GM21447 (cell line): ENCODE results near the gene AMY1C.
"Not testable (repeated sequence)": the region's sequence is repeated elsewhere in the genome, so short reads cannot be mapped to it uniquely, and the experiment has no call there.

Experiments used
- ATAC-seq: cut with Tn5 transposase; IDR thresholded peaks from one replicate; pipeline ENCODE4 v1.9.1; 2021; ENCODE audit not compliant: unreplicated experiment

AMY1C gene

DNA sequence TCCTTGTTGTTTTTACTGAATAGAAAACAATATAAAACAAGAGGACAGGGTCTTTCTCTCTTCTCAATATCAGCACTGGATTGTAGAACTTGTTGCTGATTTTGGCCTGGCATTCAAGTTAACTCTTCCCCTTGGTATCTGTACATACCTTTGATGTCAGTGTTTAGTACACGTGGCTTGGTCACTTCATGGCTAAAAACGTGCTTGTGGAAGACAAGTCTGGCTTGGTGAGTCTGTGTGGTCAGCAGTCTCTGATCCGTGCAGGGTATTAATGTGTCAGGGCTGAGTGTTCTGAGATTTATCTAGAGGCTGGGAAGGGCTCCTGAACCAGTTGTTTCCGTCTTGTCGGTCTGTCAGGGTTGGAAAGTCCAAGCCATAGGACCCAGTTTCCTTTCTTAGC, at the start of gene AMY1C:
Gene AMY1C, plus strand, starts transcription at position 301 of the 400 bp plus-strand sequence. CDS start 572 bp downstream, outside the sequence.
- ATAC-seq = not testable (repeated sequence)

DNA sequence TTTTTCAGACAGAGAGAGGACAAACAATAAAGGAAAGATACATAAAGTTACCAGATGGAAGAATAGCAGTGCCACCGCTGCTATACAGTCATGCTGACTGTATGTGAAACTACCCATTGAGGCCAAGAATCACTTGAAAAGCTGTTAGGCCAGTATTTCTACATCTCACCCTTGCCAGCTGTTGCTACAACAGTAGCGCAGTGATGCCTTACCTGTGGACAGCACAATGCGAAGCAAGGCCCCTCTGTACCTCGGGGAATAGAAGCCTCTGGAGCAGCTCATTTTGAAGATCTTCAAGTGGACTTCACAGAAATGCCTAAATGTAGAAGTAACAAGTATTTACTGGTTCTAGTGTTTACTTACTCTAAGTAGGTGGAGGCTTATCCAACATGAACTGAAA, 49.0 kb upstream of the AMY1C start:
- ATAC-seq = not testable (repeated sequence)

DNA sequence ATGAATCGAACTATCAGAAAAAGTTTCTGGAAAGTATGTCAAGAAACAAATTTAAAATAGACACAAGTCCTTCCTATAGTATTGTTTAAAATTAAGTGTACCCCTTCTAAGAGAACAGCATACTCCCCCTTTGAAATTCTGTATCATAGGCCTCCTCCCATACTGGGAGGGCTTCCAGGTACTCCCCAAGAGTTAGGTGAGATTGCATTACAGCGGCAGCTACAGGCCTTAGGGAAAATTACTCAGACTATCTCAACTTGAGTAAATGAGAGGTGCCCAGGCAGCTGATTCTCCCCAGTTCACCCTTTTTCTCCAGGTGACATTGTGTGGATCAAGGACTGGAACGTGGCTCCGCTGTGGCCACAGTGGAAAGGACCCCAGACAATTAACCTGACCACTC, 48.4 kb upstream of the AMY1C start:
- not testable (repeated sequence) for ATAC-seq

DNA sequence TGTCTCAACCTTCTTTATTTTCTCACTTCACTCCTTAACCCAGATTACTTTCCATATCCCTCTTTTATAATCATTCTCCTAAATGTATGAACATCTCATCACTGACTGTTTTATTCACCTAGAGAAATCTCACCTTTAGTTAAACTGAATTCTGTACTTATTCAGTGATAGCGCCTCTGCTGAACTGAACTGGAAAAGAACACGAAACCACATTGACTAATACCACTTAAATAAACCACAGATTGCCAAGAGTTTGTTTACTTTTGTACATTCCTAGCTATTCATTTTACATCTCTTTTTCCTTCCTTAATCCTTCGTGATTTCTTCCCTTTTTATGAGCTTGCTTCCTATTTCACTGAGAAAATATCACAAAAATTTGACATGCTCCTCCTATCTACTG, 42.0 kb upstream of the AMY1C start:
- ATAC-seq = not testable (repeated sequence)

DNA sequence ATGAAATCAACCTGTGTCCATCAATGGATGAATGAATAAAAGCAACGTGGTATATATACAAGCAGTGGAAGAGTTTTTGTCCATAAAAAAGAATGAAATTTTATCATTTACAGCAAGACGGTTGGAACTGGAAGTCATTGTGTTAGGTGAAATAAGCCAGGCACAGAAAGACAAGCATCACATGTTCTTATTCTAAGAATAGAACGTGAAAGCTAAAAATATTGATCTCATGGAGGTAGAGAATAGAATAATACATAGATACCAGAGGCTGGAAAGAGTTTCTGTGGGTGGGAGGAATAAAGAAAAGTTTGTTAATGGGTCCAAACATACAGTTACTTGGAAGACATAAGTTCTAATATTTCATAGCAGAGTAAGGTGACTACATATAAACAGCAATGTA, 39.3 kb upstream of the AMY1C start:
- ATAC-seq = not testable (repeated sequence)

DNA sequence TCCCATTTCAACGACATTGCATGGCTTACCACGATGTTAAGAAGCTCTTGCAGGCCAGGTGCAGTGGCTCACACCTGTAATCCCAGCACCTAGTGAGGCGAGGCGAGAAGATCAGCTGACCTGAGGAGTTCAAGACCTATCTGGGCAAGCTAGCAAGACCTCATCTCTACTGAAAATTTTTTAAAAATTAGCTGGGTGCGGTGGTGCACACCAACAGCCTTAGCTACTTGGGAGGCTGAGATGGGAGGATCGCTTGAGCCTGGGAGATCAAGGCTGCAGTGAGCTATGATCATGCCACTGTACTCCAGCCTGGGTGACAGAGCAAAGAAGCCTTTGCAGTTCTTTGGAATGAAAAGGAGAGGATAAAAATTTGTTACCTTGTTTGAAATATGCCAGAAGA, 32.3 kb upstream of the AMY1C start:
- not testable (repeated sequence) for ATAC-seq

DNA sequence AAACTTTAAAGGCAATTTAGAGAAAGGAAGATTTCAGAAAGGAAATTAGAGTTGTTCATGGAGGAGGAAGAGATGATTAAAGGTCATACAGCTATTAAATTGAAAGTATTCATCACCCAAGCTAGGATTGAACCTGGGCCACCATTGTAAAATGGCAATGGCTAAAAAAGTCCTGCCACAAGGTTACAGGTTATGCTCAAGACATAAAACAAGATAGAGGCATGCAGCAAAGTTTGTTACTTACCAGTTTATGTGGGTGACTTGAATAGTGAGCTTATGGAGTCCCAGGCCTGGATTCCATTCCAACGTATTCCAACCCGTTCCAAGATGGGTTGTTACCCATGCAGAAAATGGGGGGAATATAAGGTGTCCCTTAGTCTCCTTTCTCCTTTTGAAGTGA, 28.2 kb upstream of the AMY1C start:
- not testable (repeated sequence) for ATAC-seq

DNA sequence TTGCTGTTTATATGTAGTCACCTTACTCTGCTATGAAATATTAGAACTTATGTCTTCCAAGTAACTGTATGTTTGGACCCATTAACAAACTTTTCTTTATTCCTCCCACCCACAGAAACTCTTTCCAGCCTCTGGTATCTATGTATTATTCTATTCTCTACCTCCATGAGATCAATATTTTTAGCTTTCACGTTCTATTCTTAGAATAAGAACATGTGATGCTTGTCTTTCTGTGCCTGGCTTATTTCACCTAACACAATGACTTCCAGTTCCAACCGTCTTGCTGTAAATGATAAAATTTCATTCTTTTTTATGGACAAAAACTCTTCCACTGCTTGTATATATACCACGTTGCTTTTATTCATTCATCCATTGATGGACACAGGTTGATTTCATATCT, 14.4 kb upstream of the AMY1C start:
- not testable (repeated sequence) for ATAC-seq

DNA sequence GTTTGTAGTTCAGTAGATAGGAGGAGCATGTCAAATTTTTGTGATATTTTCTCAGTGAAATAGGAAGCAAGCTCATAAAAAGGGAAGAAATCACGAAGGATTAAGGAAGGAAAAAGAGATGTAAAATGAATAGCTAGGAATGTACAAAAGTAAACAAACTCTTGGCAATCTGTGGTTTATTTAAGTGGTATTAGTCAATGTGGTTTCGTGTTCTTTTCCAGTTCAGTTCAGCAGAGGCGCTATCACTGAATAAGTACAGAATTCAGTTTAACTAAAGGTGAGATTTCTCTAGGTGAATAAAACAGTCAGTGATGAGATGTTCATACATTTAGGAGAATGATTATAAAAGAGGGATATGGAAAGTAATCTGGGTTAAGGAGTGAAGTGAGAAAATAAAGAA, 11.7 kb upstream of the AMY1C start:
- ATAC-seq = not testable (repeated sequence)

DNA sequence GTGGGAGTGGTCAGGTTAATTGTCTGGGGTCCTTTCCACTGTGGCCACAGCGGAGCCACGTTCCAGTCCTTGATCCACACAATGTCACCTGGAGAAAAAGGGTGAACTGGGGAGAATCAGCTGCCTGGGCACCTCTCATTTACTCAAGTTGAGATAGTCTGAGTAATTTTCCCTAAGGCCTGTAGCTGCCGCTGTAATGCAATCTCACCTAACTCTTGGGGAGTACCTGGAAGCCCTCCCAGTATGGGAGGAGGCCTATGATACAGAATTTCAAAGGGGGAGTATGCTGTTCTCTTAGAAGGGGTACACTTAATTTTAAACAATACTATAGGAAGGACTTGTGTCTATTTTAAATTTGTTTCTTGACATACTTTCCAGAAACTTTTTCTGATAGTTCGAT, 5.2 kb upstream of the AMY1C start:
- not testable (repeated sequence) for ATAC-seq

DNA sequence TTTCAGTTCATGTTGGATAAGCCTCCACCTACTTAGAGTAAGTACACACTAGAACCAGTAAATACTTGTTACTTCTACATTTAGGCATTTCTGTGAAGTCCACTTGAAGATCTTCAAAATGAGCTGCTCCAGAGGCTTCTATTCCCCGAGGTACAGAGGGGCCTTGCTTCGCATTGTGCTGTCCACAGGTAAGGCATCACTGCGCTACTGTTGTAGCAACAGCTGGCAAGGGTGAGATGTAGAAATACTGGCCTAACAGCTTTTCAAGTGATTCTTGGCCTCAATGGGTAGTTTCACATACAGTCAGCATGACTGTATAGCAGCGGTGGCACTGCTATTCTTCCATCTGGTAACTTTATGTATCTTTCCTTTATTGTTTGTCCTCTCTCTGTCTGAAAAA, 4.7 kb upstream of the AMY1C start:
- ATAC-seq = not testable (repeated sequence)

DNA sequence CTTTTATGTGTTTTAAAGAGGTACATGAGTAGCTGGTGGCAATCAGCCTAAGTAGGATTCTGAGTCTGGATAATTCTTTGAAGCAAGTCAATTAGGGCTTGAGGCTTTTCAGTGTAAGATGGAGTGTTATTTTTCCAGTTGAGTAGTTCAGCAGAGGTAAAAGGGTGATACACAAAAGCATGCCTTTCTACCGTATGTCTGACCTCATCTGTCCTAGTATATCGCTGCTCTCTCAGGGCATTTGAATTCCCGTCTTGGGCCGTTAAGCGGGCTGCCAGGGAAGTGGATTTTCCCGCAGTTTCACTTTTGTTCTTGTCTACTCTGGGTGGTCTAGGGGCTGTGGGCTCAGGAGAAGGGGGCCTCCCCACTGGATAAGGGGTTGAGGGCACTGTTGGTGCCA, 1.4 kb upstream of the AMY1C start:
- not testable (repeated sequence) for ATAC-seq

DNA sequence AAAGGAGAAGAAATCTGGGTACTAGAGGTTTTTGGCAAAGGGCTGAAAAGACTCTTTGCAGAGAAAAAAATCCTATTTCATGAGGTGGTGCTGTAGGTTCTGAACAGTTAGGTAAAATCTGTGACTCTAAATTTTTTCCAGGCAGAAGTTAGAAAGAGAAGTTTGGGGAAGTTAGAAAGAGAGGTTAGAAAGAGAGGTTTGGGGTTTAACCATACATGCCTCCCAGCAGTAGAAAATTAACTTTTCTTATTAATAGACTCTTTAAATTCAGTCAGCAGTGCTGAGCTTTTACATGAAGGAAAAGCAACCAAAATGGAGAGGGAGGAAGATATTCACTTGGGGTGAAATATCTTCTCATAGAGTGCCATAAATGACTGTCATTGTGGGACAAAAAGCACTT, 12.2 kb downstream of the AMY1C start:
- no peak for ATAC-seq

DNA sequence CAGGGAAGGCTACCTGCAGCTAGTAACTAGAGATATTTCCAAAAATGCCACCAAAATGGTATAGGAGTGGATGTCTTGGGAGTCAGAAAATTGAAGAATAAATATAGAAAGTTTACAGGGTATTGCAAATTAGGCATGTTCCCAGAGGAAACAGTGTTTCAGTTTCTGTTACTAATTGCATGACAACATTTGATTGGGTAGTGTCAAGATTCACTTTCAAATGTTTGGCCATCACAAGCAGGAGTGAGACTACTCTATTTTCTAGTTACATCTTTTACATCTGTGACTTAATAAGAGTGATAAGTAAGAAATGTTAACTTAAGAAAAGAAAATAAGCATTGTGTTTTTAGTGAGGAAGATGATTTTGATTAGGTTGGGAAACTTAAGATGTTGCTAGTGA, 30.2 kb downstream of the AMY1C start:
- no peak for ATAC-seq

DNA sequence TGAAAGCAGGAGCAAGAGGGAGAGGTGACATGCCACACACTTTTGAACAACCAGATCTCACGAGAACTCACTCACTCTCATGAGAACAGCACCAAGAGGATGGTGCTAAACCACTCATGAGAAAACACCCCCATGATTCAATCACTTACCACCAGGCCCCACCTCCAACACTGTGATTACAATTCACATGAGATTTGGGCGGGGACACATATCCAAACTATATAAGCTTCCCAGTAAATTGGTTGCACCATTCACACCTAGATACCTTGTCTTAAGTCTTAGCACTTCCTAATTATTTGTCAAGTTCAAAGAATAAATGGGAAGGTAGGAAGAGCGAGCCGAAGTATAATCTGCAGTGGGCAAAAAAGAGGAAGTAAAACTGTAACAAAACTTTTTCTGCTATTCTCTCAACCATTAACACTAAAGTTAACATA, 34.3 kb downstream of the AMY1C start:
- ATAC-seq = peak; percentile 61

DNA sequence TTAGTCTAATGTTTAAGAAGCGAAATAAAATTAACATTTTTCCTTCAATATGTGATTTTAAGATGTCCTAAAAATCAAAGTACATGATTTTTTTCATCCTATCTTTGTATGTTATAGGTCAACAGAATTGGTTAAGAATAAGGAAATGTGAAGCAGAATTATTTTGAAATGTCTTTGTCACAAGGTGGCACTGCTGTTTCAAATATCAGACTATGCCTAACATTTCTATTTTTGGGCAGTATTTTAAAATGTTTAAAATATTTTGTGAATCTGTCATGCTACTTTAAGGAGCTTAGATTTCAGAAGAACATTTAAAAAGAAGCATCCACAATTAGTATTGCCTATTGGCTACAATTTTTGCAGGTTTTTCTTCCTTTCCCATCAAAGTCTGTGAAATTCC, 38.7 kb downstream of the AMY1C start:
- ATAC-seq = no peak

DNA sequence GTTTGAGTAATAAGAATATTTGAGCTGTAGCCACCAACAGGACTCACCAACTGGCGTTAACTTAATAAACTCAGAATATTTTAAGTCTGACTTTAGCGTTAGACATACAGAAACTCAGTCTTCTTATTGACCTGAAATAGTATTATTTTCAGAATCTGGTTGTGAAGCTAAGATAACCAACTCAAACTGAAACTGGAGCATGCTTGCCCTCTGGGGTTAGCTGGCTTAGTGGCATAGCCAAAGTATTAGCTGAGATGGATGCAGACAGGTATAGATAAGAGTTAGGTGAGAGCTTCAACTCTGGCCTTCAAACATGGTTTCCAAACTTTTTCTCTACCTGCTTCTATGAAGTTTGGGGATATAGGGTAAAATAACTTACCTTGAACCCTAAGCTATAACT, 40.5 kb downstream of the AMY1C start:
- no peak for ATAC-seq
